ENCODE results near the gene ATOH8. TPM values are rescaled to one million over a fixed set of nuclear protein-coding genes. Genes with fewer than 3 reads are reported as not detected.
A peak's percentile ranks its signal among the peaks of the same experiment; 100 is the strongest.

Gene ATOH8, protein sequence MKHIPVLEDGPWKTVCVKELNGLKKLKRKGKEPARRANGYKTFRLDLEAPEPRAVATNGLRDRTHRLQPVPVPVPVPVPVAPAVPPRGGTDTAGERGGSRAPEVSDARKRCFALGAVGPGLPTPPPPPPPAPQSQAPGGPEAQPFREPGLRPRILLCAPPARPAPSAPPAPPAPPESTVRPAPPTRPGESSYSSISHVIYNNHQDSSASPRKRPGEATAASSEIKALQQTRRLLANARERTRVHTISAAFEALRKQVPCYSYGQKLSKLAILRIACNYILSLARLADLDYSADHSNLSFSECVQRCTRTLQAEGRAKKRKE
- 4.3 TPM for polyA plus RNA-seq (2013, experiment 1 of 2)
- polyA plus RNA-seq (2013, experiment 2 of 2), result 7.5 TPM

GRCh38 chr2:85753525-85754312, at the start of gene ATOH8:
TSS of gene ATOH8 (plus strand) at chr2:85753991. CDS start at chr2:85754190, 199 bp downstream.
- Histone ChIP-seq H3K27me3 (ENCODE audit: insufficient read depth, low read length) (peaks cover 79% of the 10 kb centered on the region), H3K27ac (ENCODE audit: low read depth, low read length) (peak within 1 kb of the TSS; percentile 37; the same call in 1 of the 2 replicates), H3K9ac (ENCODE audit: low read depth, low read length) (peak within 1 kb of the TSS; percentile 50; the same call in 1 of the 2 replicates), H3K9me3 (ENCODE audit: insufficient read depth, low read depth, low read length) (no peaks in the 10 kb centered on the region), H3K4me3 (ENCODE audit: low read length) (peak within 1 kb of the TSS; percentile 73), H3K36me3 (ENCODE audit: insufficient read depth, low read length) (no peaks in the 10 kb centered on the region), H3K4me1 (ENCODE audit: insufficient read depth, low read length) (0 out of 2 replicates have a peak, but pooled peaks cover 5% of the 10 kb centered on the region)
- WGBS, result under 1% methylated on average over 81 of the region's 81 CpGs

- no peak overlapping the region for H3K27ac ChIP-seq (ENCODE audit: low read depth, low read length)
- H3K27me3 ChIP-seq (ENCODE audit: insufficient read depth, low read length), result peaks cover 8% of the 10 kb centered on the region; the same call in 1 of the 2 replicates
- peaks cover 15% of the 10 kb centered on the region for H3K4me1 ChIP-seq (ENCODE audit: insufficient read depth, low read length)
- H3K4me3 ChIP-seq (ENCODE audit: low read length), result no peak overlapping the region
- H3K36me3 ChIP-seq (ENCODE audit: insufficient read depth, low read length), result no peaks in the 10 kb centered on the region
- H3K9ac ChIP-seq (ENCODE audit: low read depth, low read length), result no peak overlapping the region
- 92% methylated on average over 2 of the region's 3 CpGs for WGBS
- no peaks in the 10 kb centered on the region for H3K9me3 ChIP-seq (ENCODE audit: insufficient read depth, low read depth, low read length)
Measured at GRCh38 chr2:85704038-85704437, 49.8 kb upstream of the ATOH8 start.

- Histone ChIP-seq H3K27ac (ENCODE audit: low read depth, low read length) (no peak overlapping the region), H3K36me3 (ENCODE audit: insufficient read depth, low read length) (no peaks in the 10 kb centered on the region), H3K4me3 (ENCODE audit: low read length) (no peak overlapping the region), H3K9ac (ENCODE audit: low read depth, low read length) (no peak overlapping the region), H3K27me3 (ENCODE audit: insufficient read depth, low read length) (peaks cover 8% of the 10 kb centered on the region; the same call in 1 of the 2 replicates), H3K4me1 (ENCODE audit: insufficient read depth, low read length) (peaks cover 15% of the 10 kb centered on the region), H3K9me3 (ENCODE audit: insufficient read depth, low read depth, low read length) (no peaks in the 10 kb centered on the region)
- WGBS, result 78% methylated on average over 7 of the region's 8 CpGs
Measured at GRCh38 chr2:85704800-85705679, 48.8 kb upstream of the ATOH8 start.

DNA sequence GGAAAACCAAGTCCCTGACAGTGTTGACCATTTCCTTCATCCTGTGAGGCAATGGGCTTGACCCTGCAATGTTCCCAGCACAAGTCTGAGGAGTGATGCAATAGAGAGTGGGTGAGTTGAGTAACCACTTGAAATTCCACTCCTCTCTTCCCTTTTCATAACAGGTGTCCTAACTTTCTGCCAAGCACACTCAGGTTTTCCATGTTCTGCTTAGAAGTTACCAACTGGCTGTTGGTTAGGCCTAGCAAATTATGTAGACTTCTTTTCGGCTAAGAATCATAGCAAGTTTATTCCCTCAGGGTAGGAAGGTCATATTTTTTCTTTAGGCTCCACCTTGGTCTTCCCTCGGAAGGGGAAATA, 48.1 kb upstream of the ATOH8 start:
- no peaks in the 10 kb centered on the region for H3K9me3 ChIP-seq (ENCODE audit: insufficient read depth, low read depth, low read length)
- H3K36me3 ChIP-seq (ENCODE audit: insufficient read depth, low read length), result no peaks in the 10 kb centered on the region
- peaks cover 15% of the 10 kb centered on the region for H3K4me1 ChIP-seq (ENCODE audit: insufficient read depth, low read length)
- no peak overlapping the region for H3K9ac ChIP-seq (ENCODE audit: low read depth, low read length)
- H3K4me3 ChIP-seq (ENCODE audit: low read length), result no peak overlapping the region
- H3K27ac ChIP-seq (ENCODE audit: low read depth, low read length), result no peak overlapping the region
- H3K27me3 ChIP-seq (ENCODE audit: insufficient read depth, low read length), result peaks cover 8% of the 10 kb centered on the region; the same call in 1 of the 2 replicates
- 94% methylated on average over 2 of the region's 2 CpGs for WGBS

DNA sequence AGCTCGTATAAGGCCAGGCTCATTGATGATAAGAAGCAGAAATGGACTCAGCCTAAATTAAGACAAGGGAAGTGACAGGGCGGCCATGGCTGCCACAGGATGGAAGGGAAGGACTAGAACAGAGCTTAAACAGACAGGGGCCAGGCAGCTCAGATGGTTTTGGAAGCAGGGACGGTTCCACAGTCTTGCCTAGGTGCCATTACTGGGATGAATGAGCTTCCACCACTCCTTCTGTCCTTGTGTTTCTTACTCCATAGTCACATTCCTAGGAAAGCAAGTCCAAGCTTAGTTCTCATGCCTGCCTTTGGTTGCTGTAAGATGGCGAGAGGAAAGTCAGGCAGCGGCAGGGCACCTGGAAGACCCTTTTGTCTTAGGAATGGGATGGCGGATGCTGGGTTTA, 47.7 kb upstream of the ATOH8 start:
- peaks cover 15% of the 10 kb centered on the region for H3K4me1 ChIP-seq (ENCODE audit: insufficient read depth, low read length)
- no peaks in the 10 kb centered on the region for H3K36me3 ChIP-seq (ENCODE audit: insufficient read depth, low read length)
- H3K27ac ChIP-seq (ENCODE audit: low read depth, low read length), result no peak overlapping the region
- H3K9me3 ChIP-seq (ENCODE audit: insufficient read depth, low read depth, low read length), result no peaks in the 10 kb centered on the region
- 90% methylated on average over 6 of the region's 6 CpGs for WGBS
- H3K4me3 ChIP-seq (ENCODE audit: low read length), result no peak overlapping the region
- H3K9ac ChIP-seq (ENCODE audit: low read depth, low read length), result no peak overlapping the region
- peaks cover 8% of the 10 kb centered on the region; the same call in 1 of the 2 replicates for H3K27me3 ChIP-seq (ENCODE audit: insufficient read depth, low read length)

GRCh38 chr2:85706599-85707296, 47.0 kb upstream of the ATOH8 start:
- Histone ChIP-seq H3K4me1 (ENCODE audit: insufficient read depth, low read length) (peaks cover 13% of the 10 kb centered on the region), H3K4me3 (ENCODE audit: low read length) (no peak overlapping the region)
- WGBS, result 93% methylated on average over 10 of the region's 10 CpGs

DNA sequence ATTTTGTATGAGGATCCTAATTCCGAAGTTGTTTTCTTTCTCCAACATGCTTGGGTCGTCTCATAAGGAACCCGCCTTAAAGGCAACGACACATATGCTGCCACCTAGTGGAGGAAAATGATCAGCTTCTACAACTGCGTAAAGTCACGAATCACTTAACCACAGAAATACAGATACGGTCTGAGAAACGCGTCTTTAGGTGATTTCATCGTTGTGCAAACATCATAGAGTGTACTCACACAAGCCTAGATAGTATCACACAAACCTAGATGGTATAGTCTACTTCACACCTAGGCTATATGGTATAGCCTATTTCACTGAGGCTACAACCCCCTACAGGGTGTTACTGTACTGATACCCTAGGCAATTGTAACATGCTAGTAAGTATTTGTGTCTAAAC, 46.5 kb upstream of the ATOH8 start:
- no peaks in the 10 kb centered on the region for H3K9me3 ChIP-seq (ENCODE audit: insufficient read depth, low read depth, low read length)
- no peak overlapping the region for H3K27ac ChIP-seq (ENCODE audit: low read depth, low read length)
- H3K9ac ChIP-seq (ENCODE audit: low read depth, low read length), result no peak overlapping the region
- H3K27me3 ChIP-seq (ENCODE audit: insufficient read depth, low read length), result peaks cover 8% of the 10 kb centered on the region; the same call in 1 of the 2 replicates
- peaks cover 7% of the 10 kb centered on the region for H3K4me1 ChIP-seq (ENCODE audit: insufficient read depth, low read length)
- no peaks in the 10 kb centered on the region for H3K36me3 ChIP-seq (ENCODE audit: insufficient read depth, low read length)
- WGBS, result 15% methylated on average over 10 of the region's 10 CpGs
- no peak overlapping the region for H3K4me3 ChIP-seq (ENCODE audit: low read length)

More at GRCh38 chr2:85706599-85707296, 47.0 kb upstream of the ATOH8 start:
- no peak overlapping the region for H3K9ac ChIP-seq (ENCODE audit: low read depth, low read length)
- peaks cover 8% of the 10 kb centered on the region; the same call in 1 of the 2 replicates for H3K27me3 ChIP-seq (ENCODE audit: insufficient read depth, low read length)
- H3K36me3 ChIP-seq (ENCODE audit: insufficient read depth, low read length), result no peaks in the 10 kb centered on the region
- no peak overlapping the region for H3K27ac ChIP-seq (ENCODE audit: low read depth, low read length)
- H3K9me3 ChIP-seq (ENCODE audit: insufficient read depth, low read depth, low read length), result no peaks in the 10 kb centered on the region

- H3K9me3 ChIP-seq (ENCODE audit: insufficient read depth, low read depth, low read length), result no peaks in the 10 kb centered on the region
- no peaks in the 10 kb centered on the region for H3K4me1 ChIP-seq (ENCODE audit: insufficient read depth, low read length)
- WGBS, result 87% methylated on average over 1 of the region's 1 CpG
- no peaks in the 10 kb centered on the region for H3K36me3 ChIP-seq (ENCODE audit: insufficient read depth, low read length)
- H3K4me3 ChIP-seq (ENCODE audit: low read length), result no peak overlapping the region
- no peak overlapping the region for H3K9ac ChIP-seq (ENCODE audit: low read depth, low read length)
- peaks cover 8% of the 10 kb centered on the region; the same call in 1 of the 2 replicates for H3K27me3 ChIP-seq (ENCODE audit: insufficient read depth, low read length)
- no peak overlapping the region for H3K27ac ChIP-seq (ENCODE audit: low read depth, low read length)
Measured at GRCh38 chr2:85708641-85709040, 45.1 kb upstream of the ATOH8 start.

DNA sequence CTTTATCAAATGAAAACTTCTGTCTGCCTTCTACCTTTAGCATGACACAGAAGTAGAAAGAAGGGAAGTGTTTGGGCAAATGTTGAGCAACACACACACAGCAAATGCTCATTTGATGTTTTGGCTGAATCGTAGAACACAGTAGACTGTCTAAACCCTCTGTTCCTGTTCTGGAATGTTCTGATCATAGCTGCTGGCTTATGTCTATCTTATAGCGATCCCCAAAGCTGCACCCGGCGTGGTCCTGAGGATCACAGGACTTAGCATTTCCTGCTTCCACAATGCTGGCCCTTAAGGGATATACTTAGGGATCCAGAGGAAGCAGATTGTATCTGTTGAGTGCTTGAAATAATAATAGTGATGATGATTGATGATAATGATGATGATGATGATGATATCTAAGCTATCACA, 44.4 kb upstream of the ATOH8 start:
- 90% methylated on average over 4 of the region's 4 CpGs for WGBS
- H3K9ac ChIP-seq (ENCODE audit: low read depth, low read length), result no peak overlapping the region

More for the DNA sequence above, 44.4 kb upstream of the ATOH8 start:
- Histone ChIP-seq H3K4me1 (ENCODE audit: insufficient read depth, low read length) (no peaks in the 10 kb centered on the region), H3K27me3 (ENCODE audit: insufficient read depth, low read length) (peaks cover 8% of the 10 kb centered on the region; the same call in 1 of the 2 replicates), H3K9me3 (ENCODE audit: insufficient read depth, low read depth, low read length) (no peaks in the 10 kb centered on the region), H3K4me3 (ENCODE audit: low read length) (no peak overlapping the region), H3K27ac (ENCODE audit: low read depth, low read length) (no peak overlapping the region), H3K36me3 (ENCODE audit: insufficient read depth, low read length) (no peaks in the 10 kb centered on the region)
